HEK293 (cell line): ENCODE measurements around the gene C3orf20.
A peak's percentile ranks its signal among the peaks of the same experiment; 100 is the strongest.

Experiments used
- CTCF ChIA-PET: fragments of 350-600 bp; formaldehyde crosslinking; extraction: SDS; loops from one replicate; lab custom pipeline; 2021; ENCODE audit warnings: antibody characterized with exemption; lab: Yijun Ruan, JAX
- POLR2A ChIA-PET: fragments of 300-600 bp; formaldehyde crosslinking; extraction: SDS; loops from one replicate; lab custom pipeline; 2020; ENCODE audit warnings: antibody characterized with exemption, inconsistent platforms; lab: Yijun Ruan, JAX
- H3K27ac ChIP-seq: fragments of 200-500 bp; sonication (Bioruptor generic); 2 replicates; pipeline ENCODE4 v1.5.1; 2014; ENCODE audit warnings: low read depth, low read length, control low read depth, inconsistent platforms; ENCODE audit errors: extremely low read depth
- H3K36me3 ChIP-seq, 2 experiments: fragments of 200-500 bp in 1 of 2; sonication (Bioruptor generic) in 1 of 2; 1 replicate in 1 of 2; 2 replicates in 1 of 2; pipeline ENCODE4 v1.5.1; 2014 to 2017; ENCODE audit warnings: inconsistent platforms in 2 of 2, low read length in 2 of 2; ENCODE audit not compliant: control insufficient read depth in 2 of 2, insufficient read depth in 1 of 2
- H3K4me1 ChIP-seq: fragments of 200-500 bp; sonication (Bioruptor generic); 2 replicates; pipeline ENCODE4 v1.5.1; 2014; ENCODE audit warnings: mild to moderate bottlenecking, low read length, inconsistent platforms; ENCODE audit not compliant: control insufficient read depth, insufficient read depth
- H3K4me3 ChIP-seq: 2 replicates; pipeline ENCODE4 v1.5.1; 2011; ENCODE audit warnings: low read depth, mild to moderate bottlenecking, control low read depth, low read length, moderate library complexity
- H3K9me3 ChIP-seq: fragments of 200-500 bp; sonication (Bioruptor generic); 2 replicates; pipeline ENCODE4 v1.5.1; 2014; ENCODE audit warnings: low read depth, low read length, inconsistent platforms; ENCODE audit not compliant: control insufficient read depth, insufficient read depth
- GLI2 ChIP-seq: fragments of 450-650 bp; formaldehyde crosslinking; IDR thresholded peaks from 2 replicates; pipeline ENCODE4; 2017; ENCODE audit warnings: missing biosample characterization, missing genetic modification characterization, low read depth, borderline replicate concordance
- OVOL3 ChIP-seq: fragments of 450-650 bp; formaldehyde crosslinking; IDR thresholded peaks from 2 replicates; pipeline ENCODE4 v1.5.1; 2016; ENCODE audit warnings: missing biosample characterization, missing genetic modification characterization
- PRDM4 ChIP-seq: fragments of 450-650 bp; formaldehyde crosslinking; IDR thresholded peaks from 2 replicates; pipeline ENCODE4 v1.5.1; 2017; ENCODE audit warnings: missing biosample characterization, missing genetic modification characterization
- PRDM6 ChIP-seq: fragments of 450-650 bp; formaldehyde crosslinking; IDR thresholded peaks from 2 replicates; pipeline ENCODE4 v1.5.1; 2017; ENCODE audit warnings: missing biosample characterization, missing genetic modification characterization
- SALL2 ChIP-seq: fragments of 450-650 bp; formaldehyde crosslinking; IDR thresholded peaks from 2 replicates; pipeline ENCODE4 v1.5.0; 2017; ENCODE audit warnings: missing biosample characterization, mild to moderate bottlenecking, missing genetic modification characterization, borderline replicate concordance
- SCRT1 ChIP-seq: fragments of 450-650 bp; formaldehyde crosslinking; IDR thresholded peaks from 2 replicates; pipeline ENCODE4 v1.5.1; 2016; ENCODE audit warnings: missing biosample characterization, missing genetic modification characterization, borderline replicate concordance
- SCRT2 ChIP-seq: fragments of 450-650 bp; formaldehyde crosslinking; IDR thresholded peaks from 2 replicates; pipeline ENCODE4 v1.5.1; 2016; ENCODE audit warnings: missing biosample characterization, missing genetic modification characterization
- WT1 ChIP-seq: fragments of 450-650 bp; formaldehyde crosslinking; IDR thresholded peaks from 2 replicates; pipeline ENCODE4 v1.5.1; 2016; ENCODE audit warnings: missing biosample characterization, missing genetic modification characterization
- ZBTB6 ChIP-seq: fragments of 450-650 bp; formaldehyde crosslinking; IDR thresholded peaks from 2 replicates; pipeline ENCODE4 v1.5.1; 2017; ENCODE audit warnings: missing biosample characterization, missing genetic modification characterization
- ZFP3 ChIP-seq: fragments of 450-650 bp; formaldehyde crosslinking; IDR thresholded peaks from 2 replicates; pipeline ENCODE4 v1.5.1; 2016; ENCODE audit warnings: low read depth, missing biosample characterization, missing genetic modification characterization
- ZNF335 ChIP-seq: fragments of 450-650 bp; formaldehyde crosslinking; conservative IDR thresholded peaks from 2 replicates; pipeline ENCODE4 v1.5.1; 2016; ENCODE audit warnings: missing biosample characterization, missing genetic modification characterization
- ZNF555 ChIP-seq: fragments of 450-650 bp; formaldehyde crosslinking; conservative IDR thresholded peaks from 2 replicates; pipeline ENCODE4 v1.5.1; 2017; ENCODE audit warnings: missing biosample characterization, mild to moderate bottlenecking, missing genetic modification characterization, inconsistent platforms
- ZNF626 ChIP-seq: fragments of 450-650 bp; sonication (Bioruptor Pico); formaldehyde crosslinking; IDR thresholded peaks from 2 replicates; pipeline ENCODE4 v1.5.1; 2018; ENCODE audit warnings: missing biosample characterization, missing genetic modification characterization, inconsistent platforms
- ZNF645 ChIP-seq: fragments of 450-650 bp; formaldehyde crosslinking; IDR thresholded peaks from 2 replicates; pipeline ENCODE4; 2016; ENCODE audit warnings: missing biosample characterization, missing genetic modification characterization
- ZNF704 ChIP-seq: fragments of 450-650 bp; formaldehyde crosslinking; IDR thresholded peaks from 2 replicates; pipeline ENCODE4 v1.5.1; 2016; ENCODE audit warnings: missing biosample characterization, missing genetic modification characterization
- ZSCAN5A ChIP-seq: fragments of 450-650 bp; formaldehyde crosslinking; IDR thresholded peaks from 2 replicates; pipeline ENCODE4 v1.5.1; 2016; ENCODE audit warnings: missing biosample characterization, missing genetic modification characterization

C3orf20 gene

GRCh38 chr3:14816359-14816758 lies 141.4 kb downstream of the C3orf20 start:
- H3K9me3 ChIP-seq, result no peaks in the 10 kb centered on the region
- no peak overlapping the region for H3K27ac ChIP-seq
- H3K4me1 ChIP-seq, result no peaks in the 10 kb centered on the region
- ChIA-PET CTCF (interaction anchor here (1.4 to 1.7 kb wide), 2 partner anchors 14 to 26 kb away, joined by 3 to 14 read pairs; no protein-coding TSS in a partner anchor), POLR2A (no interaction called here)
- no peak for TF ChIP-seq PRDM4 (tag by site-specific recombination)
- no peak for TF ChIP-seq ZNF645
- TF ChIP-seq ZFP3 (tag by site-specific recombination), result no peak
- TF ChIP-seq ZNF335 (tag by site-specific recombination), result no peak
- TF ChIP-seq GLI2 (tag by site-specific recombination), result no peak
- no peak for TF ChIP-seq ZNF626 (tag by site-specific recombination)
- TF ChIP-seq ZBTB6, result no peak
- TF ChIP-seq WT1, result no peak
- no peak for TF ChIP-seq ZNF555 (tag by site-specific recombination)
- no peak for TF ChIP-seq OVOL3 (tag by site-specific recombination)
- TF ChIP-seq PRDM6 (tag by site-specific recombination), result no peak
- TF ChIP-seq ZSCAN5A, result no peak
- H3K4me3 ChIP-seq, result no peak overlapping the region
- no peaks in the 10 kb centered on the region for H3K36me3 ChIP-seq

- Histone ChIP-seq H3K4me1 (peaks cover 11% of the 10 kb centered on the region), H3K4me3 (no peak within 1 kb of the TSS), H3K27ac (no peak within 1 kb of the TSS), H3K9me3 (no peaks in the 10 kb centered on the region), H3K36me3 (no peaks in the 10 kb centered on the region)
- TF ChIP-seq SCRT1 (tag by site-specific recombination) (peak; percentile 74; the same call in 1 of the 2 replicates), SALL2 (tag by site-specific recombination) (no peak), SCRT2 (tag by site-specific recombination) (peak; percentile 93), ZNF704 (tag by site-specific recombination) (no peak)
- ChIA-PET CTCF (no interaction called here), POLR2A (no interaction called here)
Measured at GRCh38 chr3:14818804-14819500, 144.0 kb downstream of the C3orf20 start, which contains the start of gene FGD5. Gene FGD5 (plus strand): TSS chr3:14818962. CDS start chr3:14819072, 110 bp downstream.
